CD4-positive, alpha-beta T cell treated with Interferon gamma for 1 hour (primary cell): Measurements from ENCODE around the gene CDK11B.
A peak's percentile ranks its signal among the peaks of the same experiment; 100 is the strongest.

Experiments
- DNase-seq: peaks from one replicate; pipeline ENCODE4 v3.0.0-alpha.2; 2020

The CDK11B gene

DNA sequence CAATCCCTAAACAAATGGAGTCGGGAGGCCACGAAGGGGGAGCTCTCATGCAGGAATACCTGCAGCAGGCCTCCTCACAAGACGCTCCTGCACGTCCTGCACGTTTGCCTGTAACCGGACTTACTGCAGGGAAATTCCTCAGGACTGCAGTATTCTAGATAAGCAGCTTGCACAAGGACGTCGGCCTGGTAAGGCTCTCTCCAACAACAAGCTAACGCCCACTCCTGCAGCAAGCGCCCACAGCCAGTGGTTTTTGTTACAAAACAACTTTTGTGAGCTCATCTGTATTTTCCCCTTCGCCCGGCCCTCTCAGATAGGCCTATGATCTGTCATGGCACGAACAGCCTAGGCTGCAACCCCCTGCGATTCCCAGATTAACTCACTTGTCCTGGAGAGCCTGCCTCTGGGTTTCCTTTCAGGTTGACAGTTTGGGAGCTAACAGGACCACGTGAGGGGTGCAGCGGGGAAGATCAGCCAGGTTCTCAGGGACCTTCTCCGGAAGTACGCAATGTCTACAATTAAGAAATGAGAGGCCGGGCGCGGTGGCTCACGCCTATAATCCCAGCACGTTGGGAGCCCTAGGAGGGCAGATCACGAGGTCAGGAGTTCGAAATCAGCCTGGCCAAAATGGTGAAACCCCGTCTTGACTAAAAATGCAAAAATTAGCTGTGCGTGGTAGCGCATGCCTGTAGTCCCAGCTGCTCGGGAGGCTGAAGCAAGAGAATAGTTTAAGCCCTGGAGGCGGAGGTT lies 44.4 kb downstream of the CDK11B start:
- DNase-seq = peak; percentile 71

DNA sequence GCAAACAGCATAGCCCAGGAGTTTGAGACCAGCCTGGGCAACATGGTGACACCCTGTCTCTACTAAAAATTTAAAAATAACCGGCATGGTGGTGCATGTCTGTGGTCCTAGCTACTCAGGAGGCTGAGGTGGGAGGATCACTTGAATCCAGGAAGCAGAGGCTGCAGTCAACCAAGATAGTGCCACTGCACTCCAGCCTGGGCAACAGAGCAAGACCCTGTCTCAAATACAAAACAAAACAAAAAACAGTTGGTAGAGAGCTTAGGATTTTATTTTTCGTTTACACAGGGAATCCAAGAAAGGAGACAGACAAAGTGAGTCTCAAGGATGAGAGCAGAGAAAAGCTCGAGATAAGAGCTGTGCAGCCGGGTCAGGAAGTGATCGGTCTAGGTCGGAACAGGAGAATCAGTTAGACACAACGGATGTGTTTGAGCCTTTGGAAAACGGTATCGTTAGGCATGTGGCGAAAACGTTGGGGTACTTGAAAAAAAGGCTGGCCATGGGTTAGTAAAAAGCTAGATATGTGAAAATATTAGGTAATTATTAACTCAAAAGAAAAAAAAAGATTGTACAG lies 45.2 kb downstream of the CDK11B start:
- no peak for DNase-seq

DNA sequence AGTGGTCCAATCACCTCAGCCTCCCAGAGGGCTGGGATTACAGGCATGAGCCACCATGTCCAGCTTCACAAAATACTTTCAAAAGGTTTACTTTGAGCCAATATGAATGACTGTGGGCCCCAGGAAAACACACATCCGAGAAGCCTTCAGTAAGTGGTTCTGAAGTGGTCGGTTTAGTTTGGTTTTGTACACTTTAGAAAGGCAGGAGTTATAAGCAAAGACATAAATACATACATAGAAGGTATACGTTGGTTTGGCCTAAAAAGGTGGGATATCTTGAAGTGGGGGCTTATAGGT lies 46.8 kb downstream of the CDK11B start:
- DNase-seq = no peak

DNA sequence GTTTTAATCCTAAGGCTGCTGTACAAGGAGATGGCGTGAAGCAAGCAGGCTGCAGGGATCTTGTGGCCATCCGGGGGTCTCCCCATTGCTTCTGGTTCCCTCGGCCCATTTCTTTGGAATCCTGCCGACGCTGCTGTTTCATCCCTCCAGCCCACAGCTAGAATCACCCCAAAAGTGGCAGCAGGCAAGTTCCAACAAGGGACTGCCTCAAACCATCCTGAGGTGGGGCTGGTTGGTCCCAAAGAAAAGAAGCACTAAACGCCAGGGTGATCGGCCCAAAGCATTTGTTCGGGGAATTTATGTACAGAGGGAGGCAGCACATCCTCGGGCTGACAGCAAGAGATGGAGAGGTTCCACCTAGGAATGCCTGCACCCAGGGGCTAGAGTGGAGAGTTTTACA lies 48.0 kb downstream of the CDK11B start:
- no peak for DNase-seq

DNA sequence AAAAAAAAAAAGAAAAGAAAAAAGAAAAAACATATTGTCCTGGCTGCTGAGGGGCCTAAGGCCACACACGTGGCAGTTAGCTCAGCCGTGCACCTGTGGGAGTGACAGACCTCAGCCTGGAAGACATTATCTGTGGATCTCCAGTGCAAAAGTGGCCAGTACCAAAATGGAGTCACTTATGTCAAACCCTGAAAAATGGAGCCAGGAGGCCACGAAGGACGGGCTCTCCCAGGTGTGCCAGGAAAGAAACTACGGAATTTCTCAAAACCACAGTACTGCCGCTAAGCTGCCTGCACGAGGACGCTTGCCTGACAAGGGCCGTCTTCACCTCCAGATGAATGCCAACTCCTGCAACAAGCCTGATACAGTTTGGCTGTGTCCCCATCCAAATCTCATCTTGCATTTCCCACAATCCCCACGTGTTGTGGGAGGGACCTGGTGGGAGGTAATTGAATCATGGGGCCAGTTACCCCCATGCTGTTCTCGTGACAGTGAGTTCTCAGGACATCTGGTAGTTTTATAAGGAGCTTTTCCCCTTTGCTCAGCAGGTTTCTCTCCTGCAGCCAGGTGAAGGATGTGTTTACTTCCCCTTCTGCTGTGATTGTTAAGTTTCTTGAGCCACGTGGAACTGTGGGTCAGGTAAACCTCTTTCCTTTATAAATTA lies 48.9 kb downstream of the CDK11B start:
- no peak for DNase-seq

DNA sequence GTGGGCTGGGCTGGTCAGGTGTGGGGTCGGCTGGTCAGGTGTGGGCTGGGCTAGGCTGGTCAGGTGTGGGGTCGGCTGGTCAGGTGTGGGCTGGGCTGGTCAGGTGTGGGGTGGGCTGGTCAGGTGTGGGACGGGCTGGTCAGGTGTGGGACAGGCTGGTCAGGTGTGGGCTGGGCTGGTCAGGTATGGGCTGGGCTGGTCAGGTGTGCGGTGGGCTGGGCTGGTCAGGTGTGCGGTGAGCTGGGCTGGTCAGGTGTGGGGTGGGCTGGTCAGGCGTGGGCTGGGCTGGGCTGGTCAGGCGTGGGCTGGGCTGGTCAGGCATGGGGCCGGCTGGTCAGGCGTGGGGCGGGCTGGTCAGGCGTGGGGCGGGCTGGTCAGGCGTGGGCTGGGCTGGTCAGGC lies 52.6 kb downstream of the CDK11B start:
- DNase-seq = no peak

DNA sequence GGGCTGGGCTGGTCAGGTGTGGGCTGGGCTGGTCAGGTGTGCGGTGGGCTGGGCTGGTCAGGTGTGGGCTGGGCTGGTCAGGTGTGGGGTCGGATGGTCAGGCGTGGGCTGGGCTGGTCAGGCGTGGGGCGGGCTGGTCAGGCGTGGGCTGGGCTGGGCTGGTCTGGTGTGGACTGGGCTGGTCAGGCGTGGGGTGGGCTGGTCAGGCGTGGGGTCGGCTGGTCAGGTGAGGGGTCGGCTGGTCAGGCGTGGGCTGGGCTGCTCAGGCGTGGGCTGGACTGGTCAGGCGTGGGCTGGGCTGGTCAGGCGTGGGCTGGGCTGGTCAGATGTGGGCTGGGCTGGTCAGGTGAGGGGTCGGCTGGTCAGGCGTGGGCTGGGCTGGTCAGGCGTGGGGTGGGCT lies 53.1 kb downstream of the CDK11B start:
- no peak for DNase-seq

DNA sequence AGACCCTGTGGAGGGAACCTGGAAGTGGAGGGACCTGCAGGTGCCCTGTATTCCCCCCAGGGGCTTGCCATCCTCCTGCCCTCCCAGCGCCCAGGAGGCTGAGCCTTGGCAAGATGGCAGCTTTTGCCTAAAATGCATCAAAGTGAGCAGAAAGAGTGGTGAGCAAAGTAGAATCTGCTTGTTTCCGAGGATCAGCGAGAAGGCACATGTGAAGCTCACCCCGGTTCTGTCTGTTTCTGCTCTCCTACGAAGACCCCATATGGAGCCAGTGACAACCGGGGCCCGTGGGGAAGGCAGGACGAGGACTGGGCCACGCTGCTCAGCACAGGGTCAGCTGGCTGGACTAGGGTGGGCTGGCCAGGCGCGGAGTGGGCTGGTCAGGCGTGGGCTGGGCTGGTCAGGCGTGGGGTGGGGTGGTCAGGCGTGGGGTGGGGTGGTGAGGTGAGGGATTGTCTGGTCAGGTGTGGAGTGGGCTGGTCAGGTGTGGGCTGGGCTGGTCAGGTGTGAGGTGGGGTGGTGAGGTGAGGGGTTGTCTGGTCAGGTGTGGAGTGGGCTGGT lies 53.7 kb downstream of the CDK11B start:
- no peak for DNase-seq

DNA sequence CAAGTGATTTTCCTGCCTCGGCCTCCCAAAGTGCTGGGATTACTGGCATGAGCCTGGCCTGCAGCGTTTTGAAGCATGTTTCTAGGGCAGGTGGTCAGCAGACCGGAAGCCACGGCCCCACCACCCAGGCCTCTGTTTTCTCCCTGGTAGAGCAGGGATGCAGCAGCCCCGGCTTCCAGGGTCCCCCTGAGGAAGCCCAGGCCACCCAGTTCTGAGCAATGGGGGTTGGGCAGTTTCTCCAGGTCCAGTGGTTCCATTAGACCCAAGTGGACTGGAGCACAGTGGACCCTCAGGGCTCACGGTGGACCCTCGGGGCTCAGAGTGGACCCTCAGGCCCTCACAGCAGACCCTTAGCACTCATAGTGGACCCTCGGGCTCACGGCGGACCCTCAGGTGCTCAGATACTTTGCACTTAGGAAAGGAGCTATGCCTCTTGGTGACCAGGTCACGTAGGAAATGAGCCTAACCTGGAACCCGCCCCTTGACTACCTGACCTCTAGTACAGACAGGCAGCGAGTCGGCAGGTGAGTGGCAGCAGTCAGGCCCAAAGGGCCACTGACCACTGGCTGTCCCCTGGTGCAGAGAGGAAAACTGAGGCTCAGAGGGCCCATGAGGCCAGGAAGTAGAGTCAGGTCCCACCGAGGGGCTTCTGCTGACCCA lies 54.3 kb downstream of the CDK11B start:
- DNase-seq = no peak

DNA sequence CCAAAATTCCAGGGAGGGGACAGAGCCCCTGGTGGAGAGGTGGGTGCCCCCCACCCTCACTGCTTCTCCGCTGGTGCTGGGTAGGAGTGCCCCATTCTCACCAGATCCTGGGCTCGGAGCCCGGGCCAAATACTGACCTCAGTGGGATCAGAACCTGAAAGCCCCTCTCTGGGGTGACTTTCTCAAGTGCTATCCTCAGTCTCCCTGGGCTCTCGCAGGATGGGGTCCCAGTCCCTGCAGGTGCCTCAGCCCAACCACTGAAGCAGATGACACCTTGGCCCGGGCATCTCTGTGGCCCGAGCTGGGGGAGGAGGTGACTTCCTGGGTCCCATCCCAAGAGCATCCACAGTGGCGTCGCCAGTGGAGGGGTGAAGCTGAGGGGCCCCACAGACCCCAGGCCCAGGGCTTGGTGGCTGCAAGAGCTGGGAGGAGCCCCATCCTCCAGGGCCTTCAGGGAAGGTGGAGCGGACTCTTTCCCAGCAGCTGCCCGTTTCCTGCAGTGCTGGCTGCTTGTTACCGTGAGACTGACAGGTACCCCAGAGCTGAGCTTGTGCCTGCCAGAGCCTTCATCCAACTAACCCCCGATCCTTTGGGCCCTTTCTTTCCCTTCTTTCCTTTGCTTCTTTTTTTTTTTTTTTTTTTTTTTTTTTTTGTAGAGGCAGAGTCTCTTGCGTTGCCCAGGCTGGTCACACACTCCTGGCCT lies 55.0 kb downstream of the CDK11B start:
- no peak for DNase-seq

DNA sequence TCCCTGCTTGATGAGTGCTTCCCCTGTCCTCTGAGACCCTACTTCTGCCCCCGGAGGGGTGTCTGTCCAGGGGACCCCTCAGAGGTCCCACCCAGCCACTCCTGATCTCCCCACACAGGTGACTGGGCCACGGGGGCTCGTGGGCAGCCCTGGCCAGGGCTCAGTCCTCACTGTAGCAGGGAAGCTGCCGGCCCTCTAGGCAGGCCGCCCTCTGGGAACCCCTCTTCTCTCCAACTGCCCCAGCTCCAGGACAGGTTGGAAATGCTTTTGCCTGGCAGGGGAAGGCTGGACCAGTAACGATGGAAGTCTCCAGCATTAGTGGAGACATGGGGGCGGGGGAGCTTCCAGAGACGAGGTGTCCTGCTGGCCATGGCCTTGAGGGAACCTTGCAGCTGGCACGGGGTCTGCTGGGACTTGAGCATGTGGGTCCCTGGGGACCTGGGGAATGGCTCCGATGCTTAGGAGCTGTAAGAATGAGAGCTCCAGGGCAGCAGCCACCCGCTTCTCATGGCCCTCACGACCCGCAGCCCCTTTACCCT lies 55.8 kb downstream of the CDK11B start:
- DNase-seq = no peak

DNA sequence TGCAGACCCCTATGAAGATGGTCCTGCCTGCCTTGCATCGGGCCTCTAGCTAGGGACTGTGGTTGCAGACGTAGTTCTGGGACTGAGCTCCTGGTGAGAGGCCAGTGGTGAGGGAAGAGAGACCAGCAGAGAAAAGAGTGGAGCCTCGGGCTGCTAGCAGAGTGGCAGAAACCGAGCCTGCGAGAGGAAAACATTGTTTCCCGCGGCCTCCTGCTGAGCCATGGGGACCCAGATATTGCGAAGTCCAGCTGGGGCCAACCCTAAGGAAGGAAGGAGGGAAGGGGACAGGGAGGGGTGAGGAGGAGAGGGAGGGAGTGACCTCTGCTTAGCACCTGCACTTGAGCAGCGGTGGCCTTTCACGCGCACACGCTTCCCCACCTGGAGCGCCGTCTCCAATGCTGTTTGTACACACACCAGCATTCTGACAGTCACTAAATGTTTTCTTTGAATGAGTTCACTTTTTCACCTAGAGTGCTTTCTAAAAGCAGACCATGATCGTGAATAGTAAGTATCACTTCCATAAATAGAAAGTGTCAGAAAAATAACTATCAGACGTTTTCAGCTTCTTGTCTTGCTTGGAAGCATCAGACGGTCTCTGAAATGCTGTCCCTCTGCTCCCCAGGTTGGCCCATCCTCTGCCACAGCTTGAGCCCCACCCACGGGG lies 56.4 kb downstream of the CDK11B start:
- no peak for DNase-seq

DNA sequence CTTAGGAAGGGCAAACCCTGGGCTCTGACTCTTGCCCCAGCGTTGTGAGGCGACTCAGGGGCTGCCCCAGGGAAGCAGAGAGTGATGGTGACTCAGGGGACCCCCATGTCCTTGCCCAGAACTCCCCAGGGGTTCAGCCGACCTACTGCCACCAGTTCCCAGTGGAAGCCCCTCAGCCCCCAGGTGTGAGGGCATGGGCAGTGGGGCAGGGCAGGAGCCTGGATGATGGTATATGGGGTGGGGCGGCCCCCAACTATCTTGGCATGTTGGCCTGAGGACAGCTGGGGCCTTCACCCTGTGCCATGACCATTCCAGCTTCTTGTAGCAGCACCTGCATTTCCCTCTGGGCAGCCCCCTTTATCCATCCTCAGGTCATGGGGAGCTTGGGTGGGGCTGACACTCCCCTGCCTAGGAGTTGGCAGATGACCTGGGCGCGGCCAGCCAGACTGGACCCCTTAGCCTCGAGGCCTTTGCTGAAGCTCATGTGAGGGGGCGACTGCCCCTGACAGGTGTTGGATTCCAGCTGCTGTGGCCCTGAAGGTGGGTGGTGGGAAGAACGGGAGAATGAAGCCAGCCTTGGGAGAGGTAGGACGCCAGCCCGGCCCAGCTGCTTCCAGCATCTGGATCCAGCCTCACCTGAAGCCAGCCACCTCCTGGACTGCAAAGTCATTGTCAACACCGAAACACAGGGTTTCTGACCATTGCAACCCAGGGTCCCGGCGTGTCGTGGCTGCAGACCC lies 57.1 kb downstream of the CDK11B start:
- no peak for DNase-seq

DNA sequence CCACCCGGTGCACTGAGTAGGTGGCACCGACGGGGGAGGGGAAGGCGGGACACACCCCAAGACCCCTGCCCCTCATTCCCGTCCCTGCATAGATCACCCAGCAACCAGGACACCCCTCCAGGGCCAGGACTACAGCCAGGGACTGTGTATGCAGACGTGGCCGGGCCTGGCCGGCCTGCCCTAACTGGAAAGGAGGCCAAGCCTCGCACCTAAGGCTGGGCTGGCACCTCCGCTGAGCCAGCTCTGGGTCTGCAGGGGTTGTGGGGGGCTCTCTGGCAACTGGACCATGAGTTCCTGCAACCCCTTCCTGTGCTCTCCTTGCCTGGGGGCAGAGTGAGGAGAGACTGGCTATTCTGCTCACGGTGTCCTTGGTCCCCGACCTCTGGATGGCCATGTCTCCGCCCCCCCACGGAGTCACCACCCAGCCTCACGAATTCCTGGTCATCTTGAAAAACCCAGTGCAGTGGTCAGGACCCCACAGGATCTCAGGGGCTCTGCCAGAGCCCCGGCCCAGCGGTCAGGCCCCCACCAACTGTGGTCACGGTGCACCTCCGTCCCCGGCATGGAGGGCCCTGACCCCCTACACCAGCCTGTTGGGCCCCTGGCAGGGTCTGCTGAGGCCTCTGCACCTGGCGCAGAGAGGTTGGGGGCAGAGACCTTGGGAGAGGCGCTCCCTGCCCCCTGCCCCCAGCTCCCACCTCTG lies 57.8 kb downstream of the CDK11B start:
- no peak for DNase-seq

DNA sequence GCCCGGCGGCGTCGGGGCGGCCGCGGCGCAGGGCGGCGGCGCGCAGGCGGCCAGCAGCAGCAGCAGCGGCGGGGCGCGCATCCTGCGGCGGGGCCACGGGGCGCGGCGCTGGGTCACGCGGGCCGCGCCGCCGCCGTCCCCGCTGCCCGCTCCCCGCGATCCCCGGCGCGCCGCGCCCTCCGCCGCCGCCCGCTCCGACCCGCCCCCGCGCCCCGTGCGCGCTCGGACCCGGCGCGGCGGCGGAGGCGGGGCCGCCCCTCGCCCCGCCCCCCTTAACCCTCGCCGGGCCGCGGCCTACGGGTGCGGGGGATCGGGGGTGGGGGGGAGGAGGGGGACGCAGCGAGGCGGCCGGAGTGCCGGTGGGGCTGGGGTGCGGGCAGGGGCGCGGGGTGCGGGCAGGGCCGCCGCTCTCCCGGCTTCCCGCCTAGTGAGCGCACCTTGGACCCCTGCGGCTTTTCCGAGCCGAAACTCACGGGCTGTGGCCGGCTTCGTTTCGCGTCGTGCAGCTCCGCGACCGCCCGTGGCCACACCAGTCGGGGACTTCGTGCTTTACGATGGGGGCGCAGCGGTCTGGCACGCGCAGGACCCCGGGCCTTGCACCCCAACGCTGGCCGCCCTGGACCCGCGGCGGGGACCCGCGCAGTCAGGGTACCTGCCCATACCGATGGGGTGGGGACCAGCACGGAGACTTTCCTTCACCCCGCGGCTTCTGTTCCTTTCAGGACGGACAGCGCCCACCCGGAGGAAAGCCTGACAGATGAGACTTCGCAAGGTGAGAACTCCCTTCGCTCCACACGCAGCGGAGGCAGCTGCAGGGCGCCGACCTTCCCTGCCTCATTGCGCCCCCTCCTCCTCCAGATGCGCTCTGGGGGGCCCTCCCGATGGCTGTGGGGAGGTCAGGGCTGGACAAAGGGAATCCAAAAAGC lies 58.6 kb downstream of the CDK11B start, which contains the start of gene FNDC10:
TSS of gene FNDC10 (minus strand) at position 201 of the 926 bp plus-strand sequence. CDS start at position 81, 120 bp downstream.
- DNase-seq = no peak

DNA sequence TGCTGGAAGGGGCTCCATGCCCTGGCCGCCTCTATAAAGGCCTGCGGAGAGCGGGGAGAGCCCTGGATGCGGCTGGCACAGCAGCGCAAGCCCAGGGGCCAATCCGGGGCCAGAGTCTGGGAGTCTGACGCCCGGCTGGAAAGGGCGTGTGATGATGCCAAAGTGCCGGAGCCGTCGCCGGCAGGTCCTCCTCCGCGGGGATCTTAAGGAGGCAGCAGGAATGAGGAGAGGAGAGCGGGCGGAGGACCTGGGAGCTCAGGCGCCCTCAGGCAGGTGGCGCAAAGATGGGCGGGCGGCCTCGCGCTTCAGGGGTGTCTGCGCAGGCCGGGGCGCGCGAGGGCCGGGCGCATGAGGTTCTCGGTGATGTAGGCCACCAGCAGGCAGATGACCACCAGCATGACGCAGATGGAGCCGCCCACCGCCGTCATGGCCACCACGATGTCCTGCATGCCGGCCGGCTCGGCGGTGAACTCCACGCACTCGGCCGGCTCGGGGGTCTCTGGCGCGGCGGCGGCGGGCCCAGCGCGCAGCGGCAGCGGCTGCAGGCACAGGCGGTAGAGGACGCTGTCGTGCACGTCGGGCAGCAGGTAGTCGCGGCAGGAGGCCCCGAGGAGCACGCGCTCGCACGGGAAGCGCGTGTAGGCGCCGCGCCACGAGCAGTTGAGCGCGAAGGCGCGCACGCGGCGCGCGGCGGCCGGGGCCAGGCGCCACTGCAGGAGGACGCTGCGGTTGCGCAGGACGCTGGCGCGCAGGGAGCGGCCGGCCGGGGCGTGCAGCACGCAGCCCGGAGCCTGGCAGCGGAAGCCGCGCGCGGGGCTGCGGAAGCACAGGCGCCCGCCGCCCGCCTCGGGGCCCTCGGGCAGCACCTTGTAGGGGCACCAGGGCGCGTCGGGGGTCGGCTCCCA lies 59.5 kb downstream of the CDK11B start:
- DNase-seq = peak; percentile 21

DNA sequence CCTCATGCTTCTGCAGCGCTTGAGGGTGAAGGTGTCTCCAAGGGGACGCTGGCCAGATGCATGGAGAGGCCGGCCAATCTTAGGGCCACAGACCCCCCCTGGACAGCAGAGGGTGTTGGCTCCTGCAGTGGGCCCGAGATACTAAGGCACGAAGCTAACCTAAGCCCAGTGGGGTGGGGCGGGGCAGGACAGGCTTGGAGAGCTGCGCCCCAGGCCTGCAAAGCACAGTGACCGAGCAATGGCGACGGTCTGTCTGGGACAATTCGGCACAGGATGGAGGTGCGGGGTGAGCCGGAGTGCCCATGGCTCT lies 60.1 kb downstream of the CDK11B start:
- DNase-seq = no peak

DNA sequence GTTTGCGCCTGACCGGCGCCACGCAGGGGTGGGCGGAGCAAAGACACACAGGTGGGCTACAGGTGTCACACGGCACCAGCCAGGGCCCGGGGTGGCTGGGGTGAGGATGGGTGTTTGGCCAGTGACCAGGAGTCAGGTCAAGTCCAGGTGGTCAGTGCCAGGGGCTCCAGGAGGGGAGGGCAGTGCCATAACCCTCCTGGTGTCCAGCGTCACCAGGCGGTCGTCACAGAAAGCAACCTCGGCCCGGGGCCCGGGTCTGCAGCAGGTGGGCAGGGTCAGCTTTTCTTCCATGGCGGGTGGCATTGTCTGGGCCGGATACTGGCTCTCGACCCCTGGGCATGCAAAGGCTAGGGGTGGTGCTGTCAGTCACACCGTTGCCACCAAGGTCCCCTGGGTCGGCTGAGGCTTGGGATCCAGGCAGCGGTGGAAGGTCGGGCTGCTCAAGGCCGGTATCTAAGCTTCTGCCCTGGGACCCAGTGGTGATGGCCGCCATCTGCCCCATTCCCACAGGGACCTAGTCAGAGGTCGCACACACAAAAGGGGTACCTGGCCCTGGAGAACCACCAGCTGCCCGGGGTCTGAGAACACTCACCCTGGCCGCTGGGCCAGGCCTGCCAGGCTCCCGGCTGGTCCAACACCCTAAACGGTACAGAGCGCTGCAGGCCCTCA lies 60.6 kb downstream of the CDK11B start:
- DNase-seq = no peak
